Amniotic epithelial cell (primary cell): ENCODE data around the gene USP35.

Source experiments
- DNase-seq: peaks from one replicate; pipeline ENCODE4 v3.0.0-alpha.2; 2010; ENCODE audit warnings: low read depth

USP35 gene, protein sequence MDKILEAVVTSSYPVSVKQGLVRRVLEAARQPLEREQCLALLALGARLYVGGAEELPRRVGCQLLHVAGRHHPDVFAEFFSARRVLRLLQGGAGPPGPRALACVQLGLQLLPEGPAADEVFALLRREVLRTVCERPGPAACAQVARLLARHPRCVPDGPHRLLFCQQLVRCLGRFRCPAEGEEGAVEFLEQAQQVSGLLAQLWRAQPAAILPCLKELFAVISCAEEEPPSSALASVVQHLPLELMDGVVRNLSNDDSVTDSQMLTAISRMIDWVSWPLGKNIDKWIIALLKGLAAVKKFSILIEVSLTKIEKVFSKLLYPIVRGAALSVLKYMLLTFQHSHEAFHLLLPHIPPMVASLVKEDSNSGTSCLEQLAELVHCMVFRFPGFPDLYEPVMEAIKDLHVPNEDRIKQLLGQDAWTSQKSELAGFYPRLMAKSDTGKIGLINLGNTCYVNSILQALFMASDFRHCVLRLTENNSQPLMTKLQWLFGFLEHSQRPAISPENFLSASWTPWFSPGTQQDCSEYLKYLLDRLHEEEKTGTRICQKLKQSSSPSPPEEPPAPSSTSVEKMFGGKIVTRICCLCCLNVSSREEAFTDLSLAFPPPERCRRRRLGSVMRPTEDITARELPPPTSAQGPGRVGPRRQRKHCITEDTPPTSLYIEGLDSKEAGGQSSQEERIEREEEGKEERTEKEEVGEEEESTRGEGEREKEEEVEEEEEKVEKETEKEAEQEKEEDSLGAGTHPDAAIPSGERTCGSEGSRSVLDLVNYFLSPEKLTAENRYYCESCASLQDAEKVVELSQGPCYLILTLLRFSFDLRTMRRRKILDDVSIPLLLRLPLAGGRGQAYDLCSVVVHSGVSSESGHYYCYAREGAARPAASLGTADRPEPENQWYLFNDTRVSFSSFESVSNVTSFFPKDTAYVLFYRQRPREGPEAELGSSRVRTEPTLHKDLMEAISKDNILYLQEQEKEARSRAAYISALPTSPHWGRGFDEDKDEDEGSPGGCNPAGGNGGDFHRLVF

DNA sequence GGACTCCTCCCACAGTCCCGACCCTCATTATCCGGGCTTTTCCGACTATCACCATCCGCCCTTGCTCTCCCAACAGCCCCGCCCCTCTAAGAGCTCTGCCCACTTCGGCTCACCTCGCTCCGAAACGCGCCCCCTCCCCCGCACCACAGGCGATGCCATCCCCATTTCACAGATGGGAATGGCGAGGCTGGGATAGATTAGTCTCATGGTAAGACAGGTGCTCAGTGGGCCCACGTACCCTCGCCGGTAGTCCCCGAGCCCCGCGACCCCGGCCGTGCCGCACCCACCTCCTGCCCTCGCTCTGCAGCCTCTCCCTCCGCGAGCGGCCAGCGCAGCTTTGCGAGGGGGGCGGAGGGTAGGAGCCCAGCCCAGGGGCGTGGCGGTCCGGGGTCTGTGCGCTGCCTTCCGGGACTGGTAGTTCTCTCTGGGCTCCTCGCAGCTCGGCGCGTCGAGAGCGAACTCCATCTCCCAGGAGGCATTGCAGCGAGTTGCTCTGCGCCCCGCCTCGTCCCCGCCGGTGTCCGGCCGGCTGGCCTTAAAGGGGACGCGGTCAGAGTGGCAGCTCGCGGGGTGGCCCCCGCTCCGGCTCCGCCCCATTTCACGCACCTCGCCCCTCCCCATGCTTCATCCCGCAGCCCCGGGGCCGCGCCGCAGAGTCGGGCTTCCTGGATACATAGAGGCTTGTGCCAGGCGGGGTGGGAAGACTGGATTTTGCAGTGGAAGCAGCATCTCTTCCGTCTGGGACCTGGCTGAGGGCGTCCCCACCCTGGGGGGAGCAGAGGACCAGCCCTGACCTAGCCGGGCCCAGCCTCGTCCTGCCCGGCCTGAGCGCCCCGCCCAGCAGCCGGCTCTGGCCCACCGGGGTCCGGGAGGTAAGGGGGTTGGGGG, at the start of gene USP35, which contains the start of gene KCTD21:
Gene USP35 (plus strand): TSS at position 634 of the 888 bp plus-strand sequence. CDS start 7,327 bp downstream, outside the sequence.
Gene KCTD21 (minus strand): TSS at position 341 of the 888 bp plus-strand sequence. CDS start 14,072 bp downstream, outside the sequence.
- peak; percentile 96 for DNase-seq

DNA sequence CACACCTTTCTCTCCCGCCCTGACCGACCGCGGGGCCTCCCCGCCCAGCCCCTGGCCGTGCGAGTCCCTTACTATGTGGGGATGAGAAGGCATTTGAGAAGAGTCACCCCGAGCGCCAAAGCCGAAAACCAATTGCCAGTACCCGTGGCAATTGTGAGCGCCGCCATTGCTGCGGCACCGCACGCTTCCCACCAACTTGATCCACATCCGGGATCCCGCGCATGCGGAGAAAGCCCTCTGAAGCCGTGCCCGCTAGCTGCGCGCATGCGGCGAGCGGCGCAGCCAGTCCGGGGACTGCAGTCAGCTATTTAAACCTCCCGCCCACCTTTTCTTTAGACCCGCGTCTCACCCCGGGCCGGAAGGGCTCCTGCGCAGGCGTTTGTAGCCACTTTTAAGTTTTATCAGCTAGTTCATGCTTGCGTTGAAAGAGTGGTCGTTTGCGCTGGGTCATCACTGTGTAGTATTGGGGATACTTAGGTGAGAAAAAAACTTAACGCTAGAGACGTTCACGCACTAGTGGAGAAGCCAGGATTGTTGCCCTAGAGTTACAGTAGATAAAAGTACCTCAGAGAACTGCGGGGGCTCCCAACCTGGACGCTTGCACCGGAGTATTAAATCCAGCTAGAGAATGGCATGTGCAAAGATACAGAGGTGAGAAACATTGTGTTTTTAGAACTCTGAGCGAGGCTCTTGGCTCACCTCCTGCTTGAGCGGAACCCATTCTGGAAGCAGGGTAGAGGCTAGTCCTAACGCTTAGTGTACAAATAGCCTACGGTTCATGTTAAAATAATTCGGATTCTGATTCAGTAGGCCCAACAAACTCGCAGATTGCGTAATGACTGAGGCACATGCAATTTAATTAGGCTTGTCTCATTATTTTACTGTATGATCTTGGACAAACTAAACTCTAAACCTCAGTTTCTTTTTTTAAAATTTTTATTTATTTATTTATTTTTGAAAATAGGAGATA, 49.0 kb upstream of the USP35 start, which contains the start of gene ALG8:
Gene ALG8 (minus strand): TSS at position 205 of the 970 bp plus-strand sequence. CDS start 38 bp downstream, at position 167.
- DNase-seq: peak; percentile 94

DNA sequence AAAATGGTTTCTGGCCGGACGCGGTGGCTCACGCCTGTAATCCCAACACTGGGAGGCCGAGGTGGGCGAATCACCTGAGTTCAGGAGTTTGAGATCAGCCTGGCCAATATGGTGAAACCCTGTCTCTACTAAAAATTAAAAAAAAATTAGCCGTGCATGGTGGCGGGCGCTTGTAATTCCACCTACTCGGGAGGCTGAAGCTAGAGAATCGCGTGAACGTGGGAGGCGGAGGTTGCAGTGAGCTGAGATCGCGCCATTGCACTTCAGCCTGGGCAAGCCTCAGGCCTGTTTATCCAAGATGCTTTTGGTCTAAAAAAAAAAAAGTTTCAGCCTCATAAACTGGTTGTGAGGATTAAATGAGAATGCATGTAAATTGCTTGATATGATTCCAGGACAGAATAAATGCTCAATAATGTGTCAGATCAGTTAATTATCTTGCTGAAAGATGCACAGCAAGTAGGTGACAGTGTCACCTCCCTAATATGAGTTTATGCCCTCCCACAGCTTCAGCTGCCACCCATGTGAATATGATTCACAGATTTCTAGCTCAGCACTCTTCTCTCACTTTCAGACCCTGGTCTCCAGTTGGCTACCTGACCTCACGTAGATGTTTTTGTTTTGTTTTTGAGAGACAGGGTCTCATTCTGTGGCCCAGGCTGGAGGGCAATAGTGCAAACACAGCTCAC, 48.2 kb upstream of the USP35 start:
- peak; percentile 8 for DNase-seq

DNA sequence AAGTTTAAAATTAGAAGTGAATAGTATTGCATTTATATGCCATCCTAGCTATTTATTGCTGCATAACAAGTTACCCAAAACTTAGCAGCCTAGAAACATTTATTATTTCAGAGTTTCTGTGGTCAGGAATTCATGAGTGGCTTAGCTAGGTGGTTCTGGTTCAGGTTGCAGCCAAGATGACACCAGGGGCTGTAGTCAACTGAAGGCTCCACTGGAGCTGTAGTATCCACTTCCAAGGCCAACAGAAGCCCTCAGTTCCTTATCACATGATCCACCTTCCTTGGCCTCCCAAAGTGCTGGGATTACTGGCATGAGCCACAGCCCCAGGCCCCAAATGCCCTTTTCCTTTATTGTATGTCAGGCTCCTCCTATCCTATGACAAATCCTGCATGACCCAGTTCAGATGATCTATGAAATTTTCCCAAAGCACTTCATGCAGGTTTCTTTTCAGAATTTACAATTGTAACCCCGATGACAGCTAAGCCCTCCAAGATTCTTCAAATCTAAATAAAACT, 43.2 kb upstream of the USP35 start:
- DNase-seq: no peak

DNA sequence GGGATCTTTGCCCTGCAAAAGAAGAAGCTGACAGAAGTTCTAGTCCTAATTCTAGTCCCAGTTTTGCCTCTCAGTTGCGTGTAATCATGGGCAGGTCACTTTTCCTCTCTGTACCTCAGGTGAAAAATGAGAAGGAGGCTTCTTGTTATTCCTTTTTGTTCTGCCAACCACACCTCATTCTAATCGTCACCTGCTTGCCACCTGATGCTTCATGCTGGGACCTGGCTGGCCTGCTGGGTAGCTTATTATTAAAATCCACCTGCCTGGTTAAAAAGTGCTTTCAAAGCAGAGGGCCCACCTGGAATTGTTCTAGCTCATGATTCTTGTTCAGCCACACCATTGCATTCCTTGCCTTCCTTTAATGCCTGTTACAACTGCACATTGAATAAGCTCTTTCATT, 40.9 kb upstream of the USP35 start:
- DNase-seq: no peak

DNA sequence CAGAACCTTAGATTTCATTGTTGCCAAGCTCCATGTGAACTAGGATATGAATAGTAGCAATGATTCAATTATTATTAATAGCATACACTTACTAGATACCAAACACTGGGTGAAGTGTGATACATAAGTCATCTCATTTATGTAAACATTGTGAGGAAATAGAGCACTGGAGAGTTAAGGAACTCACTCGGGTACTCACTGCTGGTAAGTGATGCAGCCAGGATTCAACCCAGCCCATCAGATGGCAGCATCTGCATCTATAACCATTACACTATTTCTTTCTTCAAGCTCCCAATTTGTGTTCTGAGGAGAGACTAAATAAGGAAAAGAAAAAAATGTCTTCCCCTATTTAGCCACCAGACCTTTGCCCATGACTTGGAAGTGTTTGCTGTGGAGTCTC, 39.1 kb upstream of the USP35 start:
- peak; percentile 79 for DNase-seq

DNA sequence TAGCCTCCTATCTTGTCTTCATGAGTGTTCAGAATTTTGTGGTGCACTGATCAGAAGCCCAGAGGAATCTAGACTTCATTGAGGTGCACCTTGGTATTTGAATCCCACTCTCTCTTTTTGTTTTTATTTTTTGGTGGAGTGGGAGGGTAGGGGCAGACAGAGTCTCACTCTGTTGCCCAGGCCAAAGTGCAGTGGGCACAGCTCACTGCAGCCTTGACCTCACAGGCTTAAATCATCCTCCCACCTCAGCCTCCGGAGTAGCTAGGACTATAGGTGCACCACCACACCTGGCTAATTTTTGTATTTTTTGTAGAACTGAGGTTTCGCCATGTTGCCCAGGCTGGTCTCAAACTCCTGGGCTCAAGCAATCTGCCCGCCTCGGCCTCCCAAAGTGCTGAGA, 38.4 kb upstream of the USP35 start:
- no peak for DNase-seq

DNA sequence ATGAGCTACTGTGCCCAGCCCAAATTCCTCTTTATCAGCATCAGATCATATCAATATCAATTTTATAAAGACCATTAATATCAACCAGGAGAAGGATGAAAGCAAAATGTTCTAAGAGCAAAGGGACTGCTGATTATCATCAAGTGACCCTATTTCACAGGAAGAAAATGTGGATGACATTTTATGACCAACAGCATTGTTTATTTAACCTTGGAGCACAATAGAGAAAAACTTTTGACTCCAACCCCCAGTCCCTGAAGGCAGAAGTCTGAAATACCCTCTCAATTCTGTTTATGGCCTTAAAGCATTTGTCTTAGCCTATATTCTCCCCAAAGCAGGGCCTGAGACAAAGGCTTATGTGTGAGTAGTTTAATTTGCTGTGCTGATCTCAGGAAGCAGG, 38.0 kb upstream of the USP35 start:
- no peak for DNase-seq

DNA sequence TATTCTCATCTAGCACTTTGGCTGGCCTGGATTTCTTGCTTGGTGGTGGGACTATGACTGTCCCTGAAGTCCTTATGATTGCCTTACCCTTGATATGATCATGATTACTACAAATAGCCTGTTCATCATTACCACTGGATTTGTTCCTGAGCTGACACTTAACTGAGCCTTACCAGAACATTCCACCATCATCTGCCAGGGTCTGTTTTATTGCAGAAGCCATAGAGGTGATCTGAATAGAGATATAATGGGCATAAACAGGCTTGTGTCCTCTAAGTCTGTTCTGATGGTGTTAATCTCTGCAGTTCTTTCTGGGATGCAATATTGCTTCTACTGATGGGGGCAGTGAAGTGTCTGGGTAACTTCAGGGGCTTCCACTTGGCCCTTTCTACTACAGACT, 36.9 kb upstream of the USP35 start:
- DNase-seq: no peak

DNA sequence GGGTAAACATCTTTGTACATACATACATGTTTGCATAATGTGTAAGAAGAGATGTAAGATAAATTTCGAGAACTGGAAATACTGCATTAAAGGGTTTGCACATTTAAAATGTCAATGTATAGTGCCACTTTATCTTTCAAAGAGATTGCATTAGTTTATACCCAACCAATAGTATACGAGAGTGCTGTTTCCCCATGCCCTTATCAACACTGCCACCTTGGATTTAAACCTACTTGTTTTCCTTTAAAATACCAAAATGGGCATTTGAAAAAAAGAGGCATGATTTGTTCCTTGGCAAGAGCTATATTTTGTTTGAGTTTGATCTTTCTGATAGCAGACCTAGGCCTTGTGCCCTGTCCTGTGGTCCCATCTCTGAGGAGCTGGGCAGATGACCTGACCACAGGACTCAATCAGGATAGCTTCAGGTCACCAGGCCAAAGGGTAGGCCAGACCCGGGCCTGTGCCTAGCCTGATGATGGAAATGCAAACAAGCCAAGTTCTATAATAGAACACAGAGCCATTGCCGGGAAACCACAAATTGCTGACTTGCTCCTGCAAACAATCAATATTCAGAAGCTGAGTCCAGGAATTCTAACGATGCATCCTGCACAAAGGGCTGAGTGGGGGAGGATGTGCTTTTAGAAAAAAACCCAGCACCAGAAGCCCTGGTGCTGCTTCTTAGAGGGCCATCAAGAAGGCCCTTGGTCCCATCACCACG, 32.4 kb upstream of the USP35 start:
- DNase-seq: no peak

DNA sequence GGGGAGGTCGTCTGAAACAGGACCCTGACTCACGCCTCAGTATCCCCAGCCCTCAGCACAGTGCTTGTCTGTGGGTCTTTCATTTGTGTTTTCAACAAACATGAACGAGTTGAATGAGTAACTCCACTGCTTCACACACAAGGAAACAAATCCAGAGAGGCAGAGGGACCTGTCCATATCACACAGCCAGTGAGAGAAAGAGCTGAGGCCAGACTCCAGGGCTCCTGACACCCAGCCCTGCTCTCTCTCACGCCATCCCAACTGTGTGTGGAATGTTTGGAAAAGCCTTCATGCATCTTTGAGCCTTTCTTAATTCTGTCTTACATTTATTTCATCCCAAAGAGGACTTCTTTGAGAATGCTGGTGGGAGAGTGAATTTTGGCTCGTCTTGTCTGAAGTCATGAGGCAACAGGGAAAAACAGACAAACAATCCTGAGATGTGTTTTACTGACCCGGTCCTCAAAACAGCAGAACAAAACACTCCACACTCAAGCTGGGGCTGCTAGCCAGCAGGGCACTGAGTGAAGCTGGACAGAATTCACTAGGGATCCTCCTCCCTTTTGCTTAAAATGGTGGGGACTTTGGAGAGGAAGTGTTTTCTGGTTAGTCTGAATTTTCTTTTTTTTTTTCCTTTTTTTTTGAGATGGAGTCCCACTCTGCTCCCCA, 29.6 kb upstream of the USP35 start:
- DNase-seq: no peak

DNA sequence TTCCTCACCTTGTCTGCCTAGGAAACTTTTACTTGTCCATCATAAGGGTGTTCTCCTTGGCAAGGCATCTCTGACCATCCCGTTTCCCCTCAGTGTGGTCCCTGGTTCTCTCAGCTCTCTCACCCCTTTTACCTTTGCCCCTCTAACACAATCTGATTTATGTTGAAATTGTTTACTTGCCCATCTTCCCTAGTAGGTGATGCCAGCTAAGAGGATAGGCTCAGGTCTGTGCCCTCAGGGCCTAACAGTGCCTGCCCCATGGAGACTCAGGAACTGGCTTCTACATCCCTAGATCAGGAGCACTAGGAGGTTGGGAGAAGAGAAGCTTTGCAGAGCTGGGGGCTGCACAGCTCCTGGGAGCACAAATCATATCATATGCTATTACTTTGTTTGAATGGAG, 28.2 kb upstream of the USP35 start:
- DNase-seq: no peak

DNA sequence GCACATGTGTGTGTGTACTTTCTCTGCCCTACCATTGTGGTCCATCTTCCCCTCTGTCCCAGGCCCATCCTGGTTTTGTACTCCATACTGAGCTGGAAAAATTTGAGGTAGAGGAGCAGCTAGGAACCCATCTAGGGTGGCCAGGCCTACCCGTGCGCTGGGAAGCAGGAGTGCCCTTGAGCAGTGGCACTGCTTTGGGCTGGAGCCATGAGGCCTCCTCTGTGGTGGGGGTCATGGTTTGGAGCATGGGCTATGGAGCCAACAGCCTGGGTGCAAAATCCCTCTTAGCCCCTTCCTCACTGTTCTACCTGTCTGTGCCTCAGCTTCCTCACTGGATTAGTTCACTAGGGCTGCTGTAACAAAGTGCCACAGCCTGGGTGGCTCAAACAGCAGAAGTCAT, 27.4 kb upstream of the USP35 start:
- no peak for DNase-seq

DNA sequence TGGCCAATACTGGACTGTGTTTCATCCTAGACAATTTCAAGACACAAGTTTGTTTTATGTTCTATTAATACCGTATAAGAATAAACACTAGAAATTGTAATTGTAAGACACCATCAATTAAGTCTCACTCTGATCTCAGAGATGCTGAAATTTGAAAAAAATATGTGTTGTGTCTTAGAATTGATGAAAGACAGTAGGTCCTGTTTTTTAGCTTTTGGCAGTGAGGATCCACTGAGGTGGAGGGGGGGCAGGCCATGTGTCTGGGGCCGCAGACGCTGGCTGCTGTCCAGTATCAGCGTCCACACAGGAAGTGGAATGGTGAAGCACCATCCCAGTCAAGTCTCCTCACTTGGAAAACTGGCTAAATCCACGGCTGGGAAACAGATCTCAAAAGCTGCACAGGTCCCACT, 26.8 kb upstream of the USP35 start:
- peak; percentile 24 for DNase-seq

DNA sequence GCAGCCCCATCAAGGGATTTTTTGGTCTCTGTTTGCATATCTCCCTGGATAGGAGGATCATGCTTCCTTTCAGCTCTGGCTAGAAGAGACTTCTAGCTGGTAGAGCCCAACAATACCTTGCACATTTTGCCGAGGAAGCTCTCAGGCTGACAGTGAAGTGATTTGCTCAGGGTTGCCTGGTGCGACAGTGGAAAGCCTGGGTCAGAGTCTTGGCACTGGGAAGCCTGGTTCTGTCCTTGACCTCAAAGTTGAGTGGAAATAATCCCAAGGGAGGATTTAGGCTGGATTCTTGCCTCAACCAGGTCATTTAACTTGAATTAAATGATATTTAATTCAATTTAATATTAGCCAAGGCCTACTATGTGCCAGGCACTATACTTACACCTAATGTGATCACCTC, 24.9 kb upstream of the USP35 start:
- no peak for DNase-seq

DNA sequence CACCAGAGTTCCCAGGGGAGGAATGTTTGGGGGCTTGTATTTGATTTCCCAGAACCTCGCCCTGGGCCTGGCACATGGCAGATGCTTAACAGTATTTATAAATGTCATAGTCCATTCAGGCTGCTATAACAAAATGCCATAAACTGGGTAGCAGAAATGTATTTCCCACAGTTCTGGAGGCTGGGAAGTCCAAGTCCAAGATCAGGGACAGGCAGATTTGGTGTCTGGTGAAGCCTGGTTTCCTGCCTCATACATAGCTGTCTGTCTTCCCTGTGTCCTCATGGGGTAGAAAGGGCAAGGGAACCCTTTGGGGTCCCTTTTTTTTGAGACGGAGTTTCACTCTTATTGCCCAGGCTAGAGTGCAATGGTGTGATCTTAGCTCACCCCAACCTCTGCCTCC, 24.2 kb upstream of the USP35 start:
- DNase-seq: no peak

DNA sequence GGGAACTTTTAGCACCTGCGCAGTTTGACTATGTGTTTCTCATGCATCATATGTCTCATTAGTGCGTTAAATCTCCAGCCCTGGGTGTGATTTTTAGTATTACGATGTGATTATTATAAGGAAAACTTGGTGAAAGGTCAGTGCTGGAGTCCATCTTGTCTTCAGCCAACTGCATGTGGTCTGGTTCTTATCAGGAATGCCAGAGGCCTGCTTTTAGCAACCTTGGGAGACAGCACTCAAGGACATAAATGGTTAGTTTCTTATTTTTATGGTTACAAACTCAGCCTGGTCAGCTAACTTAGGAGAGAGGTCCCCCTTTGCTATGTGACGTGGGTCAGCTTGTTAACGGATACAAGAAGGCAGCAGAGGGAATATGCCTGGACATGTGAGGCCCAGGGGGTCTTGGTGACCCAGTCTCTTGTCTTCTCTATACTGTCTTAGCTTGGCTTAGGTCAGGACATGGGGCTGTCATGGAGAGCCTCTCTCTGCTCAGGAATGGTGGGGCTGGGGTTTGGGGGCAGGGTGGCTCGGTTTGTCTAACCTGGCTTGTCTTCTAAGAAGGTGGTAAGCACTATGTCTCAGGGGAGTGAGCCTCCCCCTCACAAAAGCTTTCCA, 21.8 kb upstream of the USP35 start:
- peak; percentile 80 for DNase-seq
